Adipose tissue (tissue), 3 donors: ENCODE measurements around the gene ZNF225. TPM values are rescaled to one million over a fixed set of nuclear protein-coding genes. Genes with fewer than 3 reads are reported as not detected.
"Not testable (repeated sequence)": the region's sequence is repeated elsewhere in the genome, so short reads cannot be mapped to it uniquely, and the experiment has no call there.

Experiments used
- H3K27ac ChIP-seq: one replicate; pipeline ENCODE4 v1.5.1; 2013; ENCODE audit warnings: low read depth, low read length
- WGBS, 3 donors: extraction: QIAGEN DNeasy Blood & Tissue Kit; methylation state at CpG; one replicate each; pipeline ENCODE4 v1.1.7; 2013; 5-methylcytosine and 5-hydroxymethylcytosine counted together
- polyA plus RNA-seq, 3 donors: library from polyadenylated mRNA; stranded (reverse); fragments of 200-250 nt; gene quantifications; one replicate each; pipeline ENCODE4 v1.2.3, GENCODE V29; 2013
- donor health status: healthy with polysubstance abuse.
- donor health status: Bipolar disorder and iron deficiency.
- donor health status: healthy.

Gene ZNF225
- polyA plus RNA-seq, 3 donors: 0.93 to 1.3 (median 1.1) TPM

GRCh38 chr19:44149776-44150175, 36.6 kb downstream of the ZNF225 start:
- 96 to 98% (median 97%) methylated on average over 4 of the region's 4 CpGs for WGBS, 3 donors

GRCh38 chr19:44151491-44151890, 38.3 kb downstream of the ZNF225 start:
- no peak overlapping the region for H3K27ac ChIP-seq
- WGBS, 3 donors: 93 to 96% (median 95%) methylated on average over 5 of the region's 5 CpGs

More at GRCh38 chr19:44149776-44150175, 36.6 kb downstream of the ZNF225 start:
- H3K27ac ChIP-seq: no peak overlapping the region

- H3K27ac ChIP-seq: no peak overlapping the region
- WGBS, 3 donors: 92 to 99% (median 97%) methylated on average over 2 of the region's 2 CpGs
Observed at GRCh38 chr19:44156475-44156874, 43.3 kb downstream of the ZNF225 start.

- 94 to 98% (median 95%) methylated on average over 2 of the region's 2 CpGs for WGBS, 3 donors
- no peak overlapping the region for H3K27ac ChIP-seq
Observed at GRCh38 chr19:44163789-44164188, 50.6 kb downstream of the ZNF225 start.

GRCh38 chr19:44164327-44164672, 51.1 kb downstream of the ZNF225 start:
- no peak overlapping the region for H3K27ac ChIP-seq
- WGBS, 3 donors: 59 to 74% (median 72%) methylated on average over 3 of the region's 3 CpGs

- H3K27ac ChIP-seq: peak within 1 kb of the TSS; percentile 83
- 0 to 1% (median 1%) methylated on average over 32 of the region's 32 CpGs for WGBS, 3 donors
Observed at GRCh38 chr19:44164673-44165512, 51.7 kb downstream of the ZNF225 start, which contains the start of gene ZNF226. ZNF226 (plus strand) TSS chr19:44165100; CDS start chr19:44170081, 4,981 bp downstream.

GRCh38 chr19:44170660-44171059, 57.5 kb downstream of the ZNF225 start:
- WGBS, 3 donors: 98 to 99% (median 98%) methylated on average over 6 of the region's 6 CpGs
- H3K27ac ChIP-seq: not testable (repeated sequence)

- WGBS, 3 donors: 96 to 99% (median 96%) methylated on average over 3 of the region's 3 CpGs
Observed at GRCh38 chr19:44176590-44176989, 63.4 kb downstream of the ZNF225 start.

GRCh38 chr19:44180968-44181367, 67.8 kb downstream of the ZNF225 start:
- H3K27ac ChIP-seq: no peak overlapping the region

More at GRCh38 chr19:44176590-44176989, 63.4 kb downstream of the ZNF225 start:
- H3K27ac ChIP-seq: no peak overlapping the region

GRCh38 chr19:44182145-44182544, 68.9 kb downstream of the ZNF225 start:
- WGBS, 3 donors: 75 to 90% (median 86%) methylated on average over 10 of the region's 10 CpGs
- no peak overlapping the region for H3K27ac ChIP-seq

Other genes starting within 250 kb of the ZNF225 start
- 1 to 10 TPM in 2 of 3 donors, under 1 TPM in 1; 1.00 to 2.7 (median 1.1) TPM for gene ZNF404, start 229.4 kb upstream of the ZNF225 start, polyA plus RNA-seq
- gene ZNF45, start 178.1 kb upstream of the ZNF225 start, polyA plus RNA-seq: 1 to 10 TPM; 3.3 to 4.9 (median 3.4) TPM
- gene ZNF221, start 162.2 kb upstream of the ZNF225 start, polyA plus RNA-seq: 1 to 10 TPM in 1 of 3 donors, under 1 TPM in 2; 0.67 to 2.6 (median 0.77) TPM
- 1 to 10 TPM; 2.2 to 2.6 (median 2.3) TPM for gene ZNF155, start 129.2 kb upstream of the ZNF225 start, polyA plus RNA-seq
- 1 to 10 TPM in 2 of 3 donors, under 1 TPM in 1; 0.91 to 2.4 (median 1.1) TPM for gene ZNF230, start 110.4 kb upstream of the ZNF225 start, polyA plus RNA-seq
- gene ZNF222, start 88.0 kb upstream of the ZNF225 start, polyA plus RNA-seq: 1 to 10 TPM; 1.6 to 5.2 (median 1.9) TPM
- gene ZNF223, start 61.4 kb upstream of the ZNF225 start, polyA plus RNA-seq: 1 to 10 TPM; 1.5 to 3.1 (median 1.8) TPM
- under 1 TPM; 0.16 to 0.90 (median 0.35) TPM for gene ZNF284, start 41.2 kb upstream of the ZNF225 start, polyA plus RNA-seq
- gene ZNF224, start 19.0 kb upstream of the ZNF225 start, polyA plus RNA-seq: 1 to 10 TPM; 8.1 to 8.3 (median 8.3) TPM
- gene ZNF234, start 28.2 kb downstream of the ZNF225 start, polyA plus RNA-seq: 1 to 10 TPM; 1.5 to 2.6 (median 2.2) TPM
- gene ZNF226, start 51.7 kb downstream of the ZNF225 start, polyA plus RNA-seq: 10 to 100 TPM in 1 of 3 donors, 1 to 10 TPM in 2; 5.3 to 15.2 (median 8.4) TPM
- 1 to 10 TPM; 3.2 to 4.6 (median 3.3) TPM for gene ZNF227, start 99.1 kb downstream of the ZNF225 start, polyA plus RNA-seq
- gene ZNF233, start 146.5 kb downstream of the ZNF225 start, polyA plus RNA-seq: under 1 TPM in 1 of 3 donors, not detected in 2; 0.97 TPM
- gene ZNF235, start 191.6 kb downstream of the ZNF225 start, polyA plus RNA-seq: 1 to 10 TPM in 2 of 3 donors, under 1 TPM in 1; 0.93 to 1.7 (median 1.1) TPM
- gene ZNF112, start 243.3 kb downstream of the ZNF225 start, polyA plus RNA-seq: 1 to 10 TPM in 2 of 3 donors, under 1 TPM in 1; 0.86 to 1.5 (median 1.4) TPM